Progenitor cell of endocrine pancreas (in vitro differentiated cells): Measurements from ENCODE around the gene NTMT1. TPM values are rescaled to one million over a fixed set of nuclear protein-coding genes. Genes with fewer than 3 reads are reported as not detected.

ENCODE experiments used
- DNase-seq: peaks from one replicate; pipeline ENCODE4 v3.0.0; 2021; ENCODE audit warnings: low spot score; ENCODE audit not compliant: unreplicated experiment
- H3K27ac Mint-ChIP-seq: 2 replicates; pipeline ENCODE4 v1.8.0; 2021; ENCODE audit warnings: mild to moderate bottlenecking, moderate library complexity, mixed read lengths
- H3K27me3 Mint-ChIP-seq: 2 replicates; pipeline ENCODE4 v1.8.0; 2021; ENCODE audit warnings: mixed read lengths
- H3K36me3 Mint-ChIP-seq: 2 replicates; pipeline ENCODE4 v1.8.0; 2022; ENCODE audit warnings: mixed read lengths; ENCODE audit not compliant: insufficient read depth
- H3K4me1 Mint-ChIP-seq: 2 replicates; pipeline ENCODE4 v1.8.0; 2021; ENCODE audit warnings: low read depth, mixed read lengths
- H3K4me3 Mint-ChIP-seq: 2 replicates; pipeline ENCODE4 v1.8.0; 2021; ENCODE audit warnings: low read depth, mild to moderate bottlenecking, moderate library complexity, mixed read lengths
- H3K9me3 Mint-ChIP-seq: 2 replicates; pipeline ENCODE4 v1.8.0; 2021; ENCODE audit warnings: low read depth, mixed read lengths
- total RNA-seq: library from RNA; stranded (reverse); gene quantifications from 2 replicates; pipeline ENCODE4 v1.2.1, GENCODE V29; 2021
- TF ChIP-seq, protein P1 (sequence below): fragments of 200-600 bp; sonication (generic); IDR thresholded peaks from one replicate; pipeline ENCODE4 v1.5.0; 2021; ENCODE audit warnings: antibody characterized with exemption, mild to moderate bottlenecking; ENCODE audit not compliant: unreplicated experiment

Gene NTMT1
- total RNA-seq, 1 donor from 2014 or later, result 26.8 TPM

GRCh38 chr9:129614932-129615331 lies 11.0 kb upstream of the NTMT1 start:
- DNase-seq, result no peak
- Mint-ChIP-seq H3K27ac (no peak overlapping the region), H3K36me3 (no peaks in the 10 kb centered on the region), H3K9me3 (no peaks in the 10 kb centered on the region), H3K4me3 (no peak overlapping the region), H3K4me1 (peaks cover 4% of the 10 kb centered on the region), H3K27me3 (peaks cover 8% of the 10 kb centered on the region)
- TF ChIP-seq, protein P1, sequence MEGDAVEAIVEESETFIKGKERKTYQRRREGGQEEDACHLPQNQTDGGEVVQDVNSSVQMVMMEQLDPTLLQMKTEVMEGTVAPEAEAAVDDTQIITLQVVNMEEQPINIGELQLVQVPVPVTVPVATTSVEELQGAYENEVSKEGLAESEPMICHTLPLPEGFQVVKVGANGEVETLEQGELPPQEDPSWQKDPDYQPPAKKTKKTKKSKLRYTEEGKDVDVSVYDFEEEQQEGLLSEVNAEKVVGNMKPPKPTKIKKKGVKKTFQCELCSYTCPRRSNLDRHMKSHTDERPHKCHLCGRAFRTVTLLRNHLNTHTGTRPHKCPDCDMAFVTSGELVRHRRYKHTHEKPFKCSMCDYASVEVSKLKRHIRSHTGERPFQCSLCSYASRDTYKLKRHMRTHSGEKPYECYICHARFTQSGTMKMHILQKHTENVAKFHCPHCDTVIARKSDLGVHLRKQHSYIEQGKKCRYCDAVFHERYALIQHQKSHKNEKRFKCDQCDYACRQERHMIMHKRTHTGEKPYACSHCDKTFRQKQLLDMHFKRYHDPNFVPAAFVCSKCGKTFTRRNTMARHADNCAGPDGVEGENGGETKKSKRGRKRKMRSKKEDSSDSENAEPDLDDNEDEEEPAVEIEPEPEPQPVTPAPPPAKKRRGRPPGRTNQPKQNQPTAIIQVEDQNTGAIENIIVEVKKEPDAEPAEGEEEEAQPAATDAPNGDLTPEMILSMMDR, result no peak

- DNase-seq, result no peak
- H3K27me3 Mint-ChIP-seq, result peaks cover 8% of the 10 kb centered on the region
- peaks cover 3% of the 10 kb centered on the region for H3K4me1 Mint-ChIP-seq
- H3K36me3 Mint-ChIP-seq, result no peaks in the 10 kb centered on the region
- no peak overlapping the region for H3K27ac Mint-ChIP-seq
- no peaks in the 10 kb centered on the region for H3K9me3 Mint-ChIP-seq
- H3K4me3 Mint-ChIP-seq, result no peak overlapping the region
- TF ChIP-seq, protein P1, result no peak
These were observed 10.3 kb upstream of the NTMT1 start for GRCh38 chr9:129615407-129616285.

DNA sequence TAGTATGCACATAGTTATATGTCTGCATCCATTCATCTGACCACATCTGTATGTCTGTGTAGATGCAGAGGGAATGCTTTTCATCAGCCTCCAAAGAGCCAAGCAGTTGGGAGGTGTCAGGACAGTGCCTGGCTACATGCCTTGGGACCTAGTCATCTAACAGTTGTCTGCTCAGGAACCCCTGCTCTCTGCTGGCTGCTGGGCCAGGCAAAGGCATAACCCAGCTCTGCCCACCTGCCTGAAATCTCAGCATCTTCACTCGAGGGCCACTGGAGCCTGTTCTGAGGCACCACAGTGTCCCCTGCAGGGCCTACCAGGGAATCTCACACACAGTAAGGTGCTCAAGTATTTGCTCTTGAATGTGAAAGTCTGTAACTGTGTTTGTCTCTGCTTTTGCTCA lies 8.8 kb upstream of the NTMT1 start:
- no peaks in the 10 kb centered on the region for H3K9me3 Mint-ChIP-seq
- TF ChIP-seq, protein P1, result peak; percentile 54
- peaks cover 1% of the 10 kb centered on the region for H3K4me1 Mint-ChIP-seq
- no peaks in the 10 kb centered on the region for H3K36me3 Mint-ChIP-seq
- H3K27me3 Mint-ChIP-seq, result peaks cover 16% of the 10 kb centered on the region
- DNase-seq, result no peak
- no peak overlapping the region for H3K27ac Mint-ChIP-seq
- no peak overlapping the region for H3K4me3 Mint-ChIP-seq

GRCh38 chr9:129619787-129620668 lies 5.9 kb upstream of the NTMT1 start:
- no peak overlapping the region for H3K27ac Mint-ChIP-seq
- H3K4me3 Mint-ChIP-seq, result peak overlapping the region; percentile 65
- H3K4me1 Mint-ChIP-seq, result peaks cover 3% of the 10 kb centered on the region
- peaks cover 16% of the 10 kb centered on the region for H3K27me3 Mint-ChIP-seq
- no peaks in the 10 kb centered on the region for H3K9me3 Mint-ChIP-seq
- TF ChIP-seq, protein P1, result peak; percentile 55
- DNase-seq, result peak; percentile 56
- no peaks in the 10 kb centered on the region for H3K36me3 Mint-ChIP-seq

- no peak for DNase-seq
- no peaks in the 10 kb centered on the region for H3K9me3 Mint-ChIP-seq
- H3K27ac Mint-ChIP-seq, result no peak within 1 kb of the TSS
- peaks cover 16% of the 10 kb centered on the region for H3K27me3 Mint-ChIP-seq
- TF ChIP-seq, protein P1, result no peak
- H3K4me1 Mint-ChIP-seq, result peaks cover 3% of the 10 kb centered on the region
- H3K36me3 Mint-ChIP-seq, result no peaks in the 10 kb centered on the region
- H3K4me3 Mint-ChIP-seq, result peak within 1 kb of the TSS; percentile 65
These were observed 5.2 kb upstream of the NTMT1 start, which contains the start of gene C9orf50 for GRCh38 chr9:129620669-129621295. Gene C9orf50, minus strand, starts transcription at chr9:129621101. Its CDS starts 527 bp downstream, at chr9:129620574.
